ELF-1 (cell line): ENCODE measurements around the gene CHSY1.
A peak's percentile ranks its signal among the peaks of the same experiment; 100 is the strongest.

ENCODE experiments used
- DNase-seq: peaks from one replicate; pipeline ENCODE4 v3.0.0-alpha.2; 2016; ENCODE audit warnings: low read depth, low spot score

The CHSY1 gene

GRCh38 chr15:101269479-101270223 is 17.8 kb upstream of the CHSY1 start:
- DNase-seq = peak; percentile 32

GRCh38 chr15:101267320-101268104 is 15.7 kb upstream of the CHSY1 start:
- peak; percentile 57 for DNase-seq

DNA sequence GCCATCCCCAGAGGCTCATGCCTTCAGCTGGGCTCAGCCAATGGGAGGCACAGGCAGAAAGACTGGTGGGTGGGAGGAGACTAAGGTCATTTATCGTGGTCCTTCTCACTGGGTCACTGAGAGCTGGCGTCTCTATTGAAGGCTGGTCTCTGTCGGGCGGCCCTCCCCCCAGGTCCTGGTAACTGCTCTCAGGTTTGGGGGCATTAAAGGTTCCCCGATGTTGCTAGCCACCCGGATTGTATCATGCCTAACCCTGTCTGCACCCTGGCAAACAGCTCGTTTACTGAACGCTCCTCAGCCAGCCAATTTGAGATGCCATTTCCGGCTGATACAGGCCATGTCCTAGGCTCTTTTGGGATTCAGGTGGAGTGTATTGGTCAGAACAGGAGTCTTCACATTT is 14.9 kb upstream of the CHSY1 start:
- DNase-seq = no peak

DNA sequence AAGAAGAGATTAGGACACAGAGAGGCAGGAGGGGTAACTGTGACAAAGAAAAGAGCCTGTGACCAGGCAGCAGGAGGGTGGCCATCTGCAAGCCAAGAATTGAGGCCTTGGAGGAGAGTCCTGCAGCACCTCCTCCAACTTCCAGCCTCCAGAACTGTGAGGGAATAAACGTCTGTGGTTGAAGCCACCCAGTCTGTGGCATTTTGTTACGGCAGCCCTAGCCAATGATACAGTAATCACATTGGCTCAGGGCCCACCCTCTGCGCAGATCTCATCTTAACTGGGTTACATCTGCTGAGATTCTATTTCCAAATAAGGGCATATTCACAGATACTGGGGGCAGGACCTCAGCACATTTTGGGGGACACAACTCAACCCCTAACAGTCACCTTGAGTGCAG is 14.2 kb upstream of the CHSY1 start:
- DNase-seq = no peak

- DNase-seq = no peak
Observed at GRCh38 chr15:101264911-101265641, 13.2 kb upstream of the CHSY1 start.

DNA sequence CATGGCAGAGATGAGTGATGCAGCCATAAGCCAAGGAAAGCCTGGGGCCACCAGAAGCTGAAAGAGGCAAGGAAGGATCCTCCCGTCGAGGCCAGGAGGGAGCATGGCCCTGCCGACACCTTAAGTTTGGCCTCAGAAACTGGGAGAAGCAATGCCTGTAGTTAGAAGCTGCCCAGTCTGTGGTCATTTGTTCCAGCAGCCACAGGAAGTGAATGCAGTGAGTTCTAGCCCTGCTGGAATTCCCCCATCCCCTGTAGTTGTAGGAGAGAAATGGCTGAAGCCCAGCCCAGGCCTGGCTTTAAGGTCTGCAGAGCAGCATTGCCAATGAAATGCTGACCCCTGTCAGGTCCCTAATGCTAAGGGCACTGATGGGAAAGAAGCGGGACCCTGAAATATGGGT is 12.2 kb upstream of the CHSY1 start:
- DNase-seq = no peak

- no peak for DNase-seq
Observed at GRCh38 chr15:101262551-101262950, 10.7 kb upstream of the CHSY1 start.

DNA sequence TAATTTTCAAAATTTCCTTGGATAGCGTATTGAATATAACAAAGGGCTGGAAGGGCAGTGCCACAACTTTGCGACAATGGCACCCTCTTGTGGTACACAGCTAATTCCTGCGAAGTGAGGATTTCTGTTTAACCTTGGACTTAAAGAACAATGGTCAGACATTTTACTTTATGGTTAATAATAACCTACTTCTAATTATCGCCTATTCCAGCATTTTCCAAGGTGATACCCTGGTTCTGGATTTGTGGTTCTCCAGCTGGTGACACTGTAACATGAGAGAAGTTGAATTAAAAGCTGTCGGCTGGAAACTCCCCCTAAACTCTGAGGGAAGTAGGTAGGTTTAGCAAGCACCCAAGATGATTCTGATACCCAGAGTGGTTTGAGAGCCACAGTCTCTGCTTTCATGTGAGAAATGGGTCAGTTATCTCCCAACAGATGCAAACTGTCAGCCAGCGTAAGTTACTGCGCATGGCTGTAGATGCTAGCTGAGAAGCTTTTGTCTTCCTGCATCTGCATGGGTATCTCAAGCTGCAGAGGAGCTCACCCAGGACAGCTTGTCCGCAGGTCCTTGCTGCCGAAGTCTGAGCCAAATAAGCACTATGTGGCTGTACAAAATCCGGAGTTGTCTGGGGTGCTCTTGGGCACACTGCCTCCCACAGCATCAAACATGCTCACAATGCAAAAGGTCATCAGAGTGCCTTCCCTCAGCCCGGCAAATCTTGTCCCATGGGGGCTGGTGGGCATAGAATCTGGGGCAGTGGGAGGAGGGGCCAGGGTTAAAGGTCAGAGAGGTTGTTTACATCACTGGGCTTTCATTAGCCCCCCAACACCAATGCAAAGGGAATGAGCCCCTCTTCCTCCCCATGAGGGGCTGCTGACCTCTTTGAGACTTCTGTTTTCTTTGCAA is 6.6 kb upstream of the CHSY1 start:
- peak; percentile 53 for DNase-seq

DNA sequence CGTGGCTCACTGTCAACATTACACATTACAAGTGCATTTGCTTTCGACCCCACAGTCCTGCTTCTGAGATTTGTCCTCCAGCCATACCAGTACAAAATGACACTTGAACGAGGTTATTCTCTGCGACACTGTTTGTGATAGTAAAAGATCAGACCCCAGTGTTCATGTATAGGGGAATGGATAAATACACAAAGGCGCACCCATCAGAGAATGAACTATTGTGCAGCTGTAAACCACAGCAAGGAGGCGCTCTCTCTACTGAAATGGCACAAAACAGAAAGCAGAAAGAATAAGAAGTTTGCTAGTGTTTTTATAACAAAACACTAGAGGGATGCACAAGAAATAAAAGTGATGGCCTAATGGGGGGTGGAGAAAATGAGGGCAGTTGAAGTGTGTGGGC is 4.9 kb upstream of the CHSY1 start:
- no peak for DNase-seq

GRCh38 chr15:101255615-101256241 is 3.9 kb upstream of the CHSY1 start:
- DNase-seq = peak; percentile 45

DNA sequence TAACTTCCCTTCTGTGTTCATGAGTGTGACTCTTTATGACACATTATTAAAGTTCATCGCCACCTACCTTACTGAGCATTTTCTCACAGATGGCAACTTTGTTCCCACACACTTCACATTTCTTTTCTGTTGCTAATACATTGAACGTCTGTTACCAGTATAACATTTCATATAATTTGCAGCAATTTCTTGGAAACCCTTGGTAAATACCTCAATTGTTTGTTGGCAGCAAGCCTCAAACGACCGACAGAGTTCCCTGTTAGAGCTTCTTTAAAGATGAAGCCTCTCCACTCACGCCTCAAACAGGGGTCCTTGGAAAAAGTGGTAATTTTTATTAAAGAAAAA is 3.2 kb upstream of the CHSY1 start:
- DNase-seq = no peak

DNA sequence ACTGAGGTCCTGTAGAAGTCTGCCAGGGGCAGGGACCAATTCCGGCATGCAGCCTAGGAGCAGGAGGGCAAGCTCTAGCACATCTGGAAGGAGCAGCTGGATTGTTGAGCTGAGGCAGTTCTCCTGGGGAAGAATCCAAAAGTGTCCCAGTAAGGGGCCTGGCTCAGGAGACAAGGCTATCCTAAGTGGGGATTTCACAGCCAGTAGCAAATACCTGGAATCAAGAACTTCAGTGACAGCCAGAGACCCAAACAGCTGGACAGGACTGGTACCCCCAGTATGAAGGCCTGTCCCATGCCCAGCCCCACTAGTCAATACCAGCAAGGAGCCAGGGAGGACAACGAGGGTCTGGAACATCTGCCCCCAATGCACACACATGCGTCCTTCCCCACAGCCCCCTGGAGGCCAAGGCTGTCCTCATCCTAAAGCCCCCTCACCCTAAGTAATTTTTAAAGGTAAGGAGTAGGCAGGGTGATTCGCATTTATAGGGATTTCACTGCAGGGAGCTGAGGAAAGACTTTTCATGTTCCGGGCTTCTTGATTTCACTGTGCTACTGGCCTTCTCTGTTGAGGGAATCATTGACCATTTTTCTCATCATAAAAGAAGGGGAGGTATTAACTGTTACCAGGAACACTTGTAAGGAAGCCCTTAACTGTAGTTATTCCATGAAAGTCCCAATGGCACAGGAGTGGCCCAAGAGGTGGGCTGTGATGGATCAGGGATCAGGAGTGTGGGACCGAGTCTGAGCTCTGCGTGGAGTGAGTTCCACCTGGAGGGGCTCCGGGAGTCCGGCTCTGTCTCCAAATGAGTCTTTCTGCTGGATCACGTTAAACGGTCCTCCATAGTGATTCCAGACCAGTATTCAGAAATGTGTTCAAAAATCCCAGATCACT is 2.6 kb upstream of the CHSY1 start:
- no peak for DNase-seq

GRCh38 chr15:101252836-101253235 is 988 bp upstream of the CHSY1 start:
- DNase-seq = no peak

DNA sequence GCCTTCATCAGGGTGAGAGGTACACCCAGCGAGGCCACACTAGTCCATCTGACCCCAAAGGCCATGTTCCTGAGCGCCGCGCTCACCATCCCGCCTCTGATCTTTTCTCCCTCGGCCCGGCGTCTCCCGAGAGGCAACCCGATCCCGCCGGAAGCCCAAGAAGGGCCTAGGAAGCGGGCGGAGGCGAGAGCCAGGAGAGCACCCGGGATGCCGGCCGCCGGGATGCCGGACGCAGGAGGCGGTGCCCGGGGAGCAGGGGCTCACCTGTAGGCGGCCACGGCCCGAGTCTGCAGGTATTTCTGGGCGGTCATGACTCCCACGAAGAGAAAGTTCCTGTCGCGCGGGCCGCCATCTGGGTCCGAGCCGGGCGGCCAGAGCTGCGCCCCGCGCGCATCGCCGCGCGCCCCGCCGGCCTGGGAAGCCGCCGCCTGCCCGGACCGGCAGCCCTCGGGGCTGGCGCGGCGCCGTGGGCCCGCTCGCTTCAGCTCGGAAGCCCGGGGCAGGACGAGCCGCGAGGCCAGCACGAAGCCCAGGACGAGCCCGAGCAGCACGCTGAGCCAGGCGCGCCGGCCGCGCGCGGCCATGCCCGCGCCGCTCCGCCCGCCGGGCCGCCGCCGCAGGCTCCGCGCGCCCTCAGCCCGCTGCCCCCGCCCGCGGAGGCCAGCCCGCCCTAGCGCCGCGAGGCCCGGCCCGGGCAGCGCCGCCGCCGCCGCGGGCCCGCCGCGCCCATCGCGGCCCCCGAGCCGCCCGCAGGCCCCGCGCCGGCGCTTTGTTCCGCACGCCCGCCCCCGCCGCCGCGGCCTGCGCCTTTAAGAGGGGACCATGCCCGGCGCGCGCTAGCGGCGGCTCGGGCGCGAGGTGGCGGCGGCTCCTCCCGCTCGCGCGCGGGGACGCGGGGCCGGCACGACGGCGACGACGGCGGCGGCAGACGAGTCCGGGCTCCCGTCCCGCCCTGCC is 697 bp downstream of the CHSY1 start:
- DNase-seq = peak; percentile 54

DNA sequence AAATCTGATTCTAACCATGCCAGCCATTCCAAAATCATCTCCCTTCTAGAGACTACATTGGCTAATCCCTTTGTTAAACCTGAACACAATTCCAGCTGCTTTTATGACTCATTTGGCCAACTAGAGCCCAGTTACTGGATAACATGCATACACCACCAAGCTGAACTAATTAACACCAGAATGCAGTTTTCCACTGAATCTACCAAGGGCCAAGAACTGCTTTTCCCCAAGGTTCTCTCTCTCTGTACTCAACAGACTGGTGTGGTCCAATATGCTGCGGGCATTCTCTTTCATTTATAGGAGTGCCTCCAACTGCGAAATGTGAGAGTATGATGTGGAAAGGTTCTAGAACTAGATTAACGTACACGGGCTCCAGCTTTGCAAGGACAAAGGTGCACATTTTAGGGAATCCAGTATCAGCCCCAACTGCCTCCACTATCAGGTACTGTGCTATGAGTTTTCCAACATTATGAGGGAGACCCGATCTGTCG is 1.5 kb downstream of the CHSY1 start:
- no peak for DNase-seq

DNA sequence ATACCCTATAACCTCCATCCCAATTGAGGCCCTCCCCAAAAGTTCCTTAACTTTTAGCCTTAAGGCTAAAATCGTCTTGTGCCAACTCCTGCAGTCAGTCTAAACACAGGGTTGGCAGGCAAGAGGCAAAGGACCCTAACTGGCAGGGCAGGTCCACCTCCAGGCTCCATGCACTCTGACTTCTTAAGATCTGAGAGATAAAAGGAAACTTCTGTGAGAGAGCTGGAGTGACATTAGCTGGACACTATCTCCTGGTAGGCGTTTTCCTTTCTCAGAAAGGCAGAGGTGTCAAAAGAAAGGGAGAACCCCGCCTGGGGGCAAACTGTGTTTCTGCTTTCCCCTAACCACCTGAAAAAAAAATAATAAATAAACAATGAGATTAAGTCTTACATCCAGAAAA is 3.6 kb downstream of the CHSY1 start:
- DNase-seq = peak; percentile 57

GRCh38 chr15:101246824-101247745 is 4.8 kb downstream of the CHSY1 start:
- DNase-seq = no peak

GRCh38 chr15:101246391-101246790 is 5.5 kb downstream of the CHSY1 start:
- no peak for DNase-seq
